Measurements from ENCODE around the gene ASPDH.

- TF ChIP-seq CTCF (IDR thresholded peaks at IDR 0.05) (no peak), POLR2AphosphoS5 (IDR thresholded peaks at IDR 0.05) (no peak), POLR2A (IDR thresholded peaks at IDR 0.05) (no peak)
These were observed 16.7 kb downstream of the ASPDH start for GRCh38 chr19:50497022-50497405.

Data from gastroesophageal sphincter (tissue), 3 donors.